A673 (cell line): ENCODE data around the gene CDH4. TPM values are rescaled to one million over a fixed set of nuclear protein-coding genes. Genes with fewer than 3 reads are reported as not detected.

Experiments used
- BruUV-seq: library from RNA; stranded (reverse); fragments of 400-500 nt; replicated peaks from 2 replicates; lab custom pipeline; 2021; lab: Mats Ljungman, UMichigan
- CTCF ChIA-PET: fragments of 300-600 bp; sonication (Branson Sonifier 250); formaldehyde crosslinking; loops from one replicate; lab custom pipeline; 2022; ENCODE audit warnings: antibody characterized with exemption; lab: Charles Lee
- POLR2A ChIA-PET: fragments of 300-600 bp; sonication (Branson Sonifier 250); formaldehyde crosslinking; loops from one replicate; lab custom pipeline; 2022; ENCODE audit warnings: antibody characterized with exemption; ENCODE audit not compliant: low non-redundant PET; lab: Charles Lee
- DNase-seq: peaks from one replicate; pipeline ENCODE4 v3.0.0-alpha.2; 2015; ENCODE audit warnings: low spot score
- H3K27ac ChIP-seq: fragments of 200-600 bp; sonication (generic); 2 replicates; pipeline ENCODE4 v1.5.1; 2016; ENCODE audit warnings: mixed run types, low read depth, mild to moderate bottlenecking, mixed read lengths, antibody characterized with exemption, low read length; ENCODE audit not compliant: poor library complexity, severe bottlenecking
- H3K27me3 ChIP-seq: fragments of 200-600 bp; sonication (generic); replicated peaks from 2 replicates; pipeline ENCODE4 v1.6.1; 2017; ENCODE audit warnings: mixed run types, low read depth, mild to moderate bottlenecking, mixed read lengths, antibody characterized with exemption, low read length; ENCODE audit not compliant: insufficient read depth, poor library complexity
- H3K36me3 ChIP-seq: fragments of 200-600 bp; sonication (generic); 2 replicates; pipeline ENCODE4 v1.6.1; 2016; ENCODE audit warnings: mixed run types, mild to moderate bottlenecking, mixed read lengths, antibody characterized with exemption, low read length; ENCODE audit not compliant: insufficient read depth, poor library complexity, severe bottlenecking
- H3K4me1 ChIP-seq: fragments of 200-600 bp; sonication (generic); 2 replicates; pipeline ENCODE4 v1.6.1; 2017; ENCODE audit warnings: mixed run types, mild to moderate bottlenecking, mixed read lengths, antibody characterized with exemption, low read length; ENCODE audit not compliant: insufficient read depth, poor library complexity, severe bottlenecking
- H3K4me3 ChIP-seq: fragments of 200-600 bp; sonication (generic); 2 replicates; pipeline ENCODE4 v1.5.1; 2016; ENCODE audit warnings: low read depth, mixed run types, mild to moderate bottlenecking, mixed read lengths, low read length; ENCODE audit not compliant: poor library complexity, severe bottlenecking
- H3K9me3 ChIP-seq: fragments of 200-600 bp; sonication (generic); 2 replicates; pipeline ENCODE4 v1.6.1; 2016; ENCODE audit warnings: mixed run types, low read depth, mild to moderate bottlenecking, mixed read lengths, antibody characterized with exemption, low read length; ENCODE audit not compliant: poor library complexity, severe bottlenecking
- EZH2 ChIP-seq: fragments of 200-600 bp; sonication (generic); IDR thresholded peaks from 2 replicates; pipeline ENCODE4 v1.6.1; 2017; ENCODE audit warnings: borderline replicate concordance, low read depth, mild to moderate bottlenecking, mixed read lengths, antibody characterized with exemption, low read length; ENCODE audit not compliant: poor library complexity, severe bottlenecking
- intact Hi-C: fragments of 100-400 bp; cut with micrococcal nuclease; formaldehyde crosslinking; loops from one replicate; pipeline ENCODE4 v1.10.0; 2022; ENCODE audit not compliant: unreplicated experiment
- total RNA-seq: library from RNA; stranded (reverse); gene quantifications from 2 replicates; pipeline ENCODE4 v1.2.3, GENCODE V29; 2021
- TF ChIP-seq, protein P1 (sequence below): fragments of 300-800, 200-600 bp; sonication (generic); conservative IDR thresholded peaks from 2 replicates; pipeline ENCODE4 v1.5.1; 2017; ENCODE audit warnings: low read depth, mild to moderate bottlenecking, antibody characterized with exemption, low read length, moderate library complexity, mixed read lengths

The CDH4 gene
- total RNA-seq, 1 experiment from 2014 or later = 8.3 TPM

DNA sequence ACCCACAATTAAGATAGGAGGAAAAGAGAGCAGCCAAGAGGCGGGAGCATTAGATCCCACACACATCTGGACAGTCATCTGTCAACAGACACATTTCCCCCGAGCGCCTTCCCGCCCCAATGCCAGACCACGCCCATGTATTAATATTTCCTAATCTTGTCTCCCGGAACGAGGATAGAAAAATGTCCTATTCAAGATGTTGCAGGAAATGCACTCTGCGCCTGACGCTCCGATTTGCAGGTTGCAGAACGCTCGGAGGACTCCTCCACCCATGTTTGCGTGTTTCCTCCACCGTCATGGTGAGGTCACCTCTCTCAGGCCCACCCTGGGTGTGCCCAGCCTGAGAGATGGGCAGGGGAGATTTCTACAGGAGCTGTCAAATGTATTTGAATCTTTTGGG lies 598.4 kb downstream of the CDH4 start:
- H3K27ac ChIP-seq = no peak overlapping the region
- ChIA-PET POLR2A (no interaction called here), CTCF (no interaction called here)
- no peaks in the 10 kb centered on the region for H3K4me1 ChIP-seq
- DNase-seq = no peak
- no peaks in the 10 kb centered on the region for H3K36me3 ChIP-seq
- H3K4me3 ChIP-seq = no peak overlapping the region
- H3K27me3 ChIP-seq = no peaks in the 10 kb centered on the region
- no TSS peak for BruUV-seq
- TF ChIP-seq, protein P1, sequence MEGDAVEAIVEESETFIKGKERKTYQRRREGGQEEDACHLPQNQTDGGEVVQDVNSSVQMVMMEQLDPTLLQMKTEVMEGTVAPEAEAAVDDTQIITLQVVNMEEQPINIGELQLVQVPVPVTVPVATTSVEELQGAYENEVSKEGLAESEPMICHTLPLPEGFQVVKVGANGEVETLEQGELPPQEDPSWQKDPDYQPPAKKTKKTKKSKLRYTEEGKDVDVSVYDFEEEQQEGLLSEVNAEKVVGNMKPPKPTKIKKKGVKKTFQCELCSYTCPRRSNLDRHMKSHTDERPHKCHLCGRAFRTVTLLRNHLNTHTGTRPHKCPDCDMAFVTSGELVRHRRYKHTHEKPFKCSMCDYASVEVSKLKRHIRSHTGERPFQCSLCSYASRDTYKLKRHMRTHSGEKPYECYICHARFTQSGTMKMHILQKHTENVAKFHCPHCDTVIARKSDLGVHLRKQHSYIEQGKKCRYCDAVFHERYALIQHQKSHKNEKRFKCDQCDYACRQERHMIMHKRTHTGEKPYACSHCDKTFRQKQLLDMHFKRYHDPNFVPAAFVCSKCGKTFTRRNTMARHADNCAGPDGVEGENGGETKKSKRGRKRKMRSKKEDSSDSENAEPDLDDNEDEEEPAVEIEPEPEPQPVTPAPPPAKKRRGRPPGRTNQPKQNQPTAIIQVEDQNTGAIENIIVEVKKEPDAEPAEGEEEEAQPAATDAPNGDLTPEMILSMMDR = no peak
- TF ChIP-seq EZH2 = no peak
- no peaks in the 10 kb centered on the region for H3K9me3 ChIP-seq
- intact Hi-C loops = no loop called here

DNA sequence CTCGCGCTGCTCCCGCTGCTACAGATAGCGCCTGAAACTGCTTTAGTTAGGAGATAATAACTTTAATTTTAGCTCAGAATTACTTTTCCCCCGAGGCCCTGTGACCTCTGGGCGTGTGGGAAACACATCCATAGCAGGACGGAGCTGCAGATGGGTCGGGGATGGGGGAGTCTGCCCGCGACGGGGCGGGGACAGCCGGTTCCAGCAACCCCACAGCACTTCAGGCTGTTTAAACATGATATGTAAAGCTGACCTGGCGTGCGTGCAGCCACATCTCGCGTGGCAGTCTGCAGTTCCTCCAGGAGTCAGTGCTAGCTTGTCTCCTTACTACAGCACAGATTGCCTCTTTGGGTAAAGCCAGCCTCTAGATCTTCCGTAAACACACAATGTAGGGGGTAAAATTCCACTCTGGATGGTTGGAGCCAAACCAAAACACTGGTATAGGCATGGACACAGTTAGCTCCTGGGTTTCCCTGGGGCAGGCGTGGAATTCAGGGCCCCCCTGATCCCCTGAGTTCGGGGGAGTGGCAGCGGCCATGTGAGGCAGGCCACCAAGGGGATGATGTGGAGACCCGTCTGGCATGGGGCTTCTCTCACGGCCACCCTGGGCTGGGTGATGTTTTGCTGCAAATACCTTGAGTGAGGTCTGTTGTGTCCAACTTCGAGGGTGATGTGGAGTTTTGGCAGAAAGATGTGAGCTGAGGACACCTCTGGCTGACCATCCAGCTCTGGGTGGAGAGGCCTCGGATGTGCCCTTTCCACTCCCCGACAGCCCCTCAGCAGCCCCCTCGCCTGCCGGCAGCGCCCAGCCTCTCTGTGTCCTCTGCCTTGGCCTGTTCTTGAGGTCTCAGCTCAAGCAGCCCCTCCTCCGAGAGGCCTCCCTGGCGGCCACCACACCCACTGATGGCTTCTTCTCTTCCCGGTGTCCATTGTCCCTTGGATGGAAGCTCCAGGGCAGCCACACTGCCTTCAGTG lies 599.2 kb downstream of the CDH4 start:
- H3K4me1 ChIP-seq = no peaks in the 10 kb centered on the region
- BruUV-seq = no TSS peak
- CTCF ChIA-PET = no interaction called here
- POLR2A ChIA-PET = no interaction called here
- H3K9me3 ChIP-seq = no peaks in the 10 kb centered on the region
- no peak overlapping the region for H3K4me3 ChIP-seq
- intact Hi-C loops = no loop called here
- TF ChIP-seq EZH2 = no peak
- TF ChIP-seq, protein P1 = no peak
- DNase-seq = no peak
- H3K27me3 ChIP-seq = no peaks in the 10 kb centered on the region
- no peaks in the 10 kb centered on the region for H3K36me3 ChIP-seq
- H3K27ac ChIP-seq = no peak overlapping the region

DNA sequence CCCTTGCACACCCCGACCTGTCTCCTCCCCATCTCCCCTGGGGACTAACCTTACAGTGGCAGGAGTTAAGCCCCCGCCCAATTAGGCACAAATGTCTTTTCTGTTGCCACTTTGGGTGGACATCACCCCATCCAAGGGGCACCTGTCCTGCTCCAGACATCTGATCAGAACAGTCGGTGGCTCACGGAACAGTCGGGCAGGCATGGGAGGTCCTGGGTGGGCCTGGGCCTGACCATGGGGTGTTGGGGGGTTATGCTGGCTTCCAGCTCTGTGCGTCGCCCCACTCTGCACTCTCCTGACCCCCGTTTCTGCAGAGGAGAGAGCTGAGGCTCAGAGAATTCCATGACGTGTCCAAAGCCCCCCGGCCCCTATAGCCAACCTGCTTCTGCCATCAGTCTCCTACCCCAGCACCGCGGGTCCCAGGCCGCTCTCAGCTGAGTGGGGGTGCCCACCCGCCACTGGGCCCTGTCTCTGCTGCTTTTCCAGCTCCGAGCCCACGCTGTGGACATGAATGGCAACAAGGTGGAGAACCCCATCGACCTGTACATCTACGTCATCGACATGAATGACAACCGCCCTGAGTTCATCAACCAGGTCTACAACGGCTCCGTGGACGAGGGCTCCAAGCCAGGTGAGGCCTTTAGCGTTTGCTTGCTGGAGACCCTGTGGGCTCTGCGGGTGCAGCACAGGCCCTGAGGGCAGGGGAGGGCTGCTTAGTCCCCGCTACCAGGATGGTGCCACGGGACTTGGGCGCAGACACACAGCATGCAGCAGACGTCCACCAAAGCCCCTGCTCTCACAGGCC lies 600.4 kb downstream of the CDH4 start:
- intact Hi-C loops = no loop called here
- ChIA-PET CTCF (no interaction called here), POLR2A (no interaction called here)
- no peaks in the 10 kb centered on the region for H3K36me3 ChIP-seq
- DNase-seq = no peak
- no peak overlapping the region for H3K4me3 ChIP-seq
- no peaks in the 10 kb centered on the region for H3K9me3 ChIP-seq
- TF ChIP-seq, protein P1 = no peak
- TF ChIP-seq EZH2 = no peak
- H3K4me1 ChIP-seq = no peaks in the 10 kb centered on the region
- H3K27me3 ChIP-seq = no peaks in the 10 kb centered on the region
- BruUV-seq = no TSS peak
- H3K27ac ChIP-seq = no peak overlapping the region
